Mesenchymal stem cell (in vitro differentiated cells and primary cell): ENCODE measurements around the gene HSP90AB1.

Experiments used
- DNase-seq: peaks from one replicate; pipeline ENCODE4 v3.0.0-alpha.2; 2013
- H2AFZ ChIP-seq: one replicate; pipeline ENCODE4 v1.6.1; 2013; ENCODE audit warnings: low read depth, mild to moderate bottlenecking, control low read depth, inconsistent platforms, low read length, moderate library complexity
- H2AK5ac ChIP-seq: 2 replicates; pipeline ENCODE4 v1.6.1; 2013; ENCODE audit warnings: low read length, moderate library complexity, mild to moderate bottlenecking, inconsistent platforms; ENCODE audit not compliant: severe bottlenecking
- H2BK120ac ChIP-seq: one replicate; pipeline ENCODE4 v1.6.1; 2013; ENCODE audit warnings: low read depth, mild to moderate bottlenecking, inconsistent platforms, low read length, moderate library complexity
- H2BK12ac ChIP-seq, 2 experiments: one replicate each; pipeline ENCODE4 v1.6.1; 2013; ENCODE audit warnings: inconsistent platforms in 2 of 2, low read length in 2 of 2, mild to moderate bottlenecking in 2 of 2, moderate library complexity in 2 of 2, control low read depth in 1 of 2
- H2BK15ac ChIP-seq: one replicate; pipeline ENCODE4 v1.6.1; 2013; ENCODE audit warnings: mild to moderate bottlenecking, low read depth, inconsistent platforms; ENCODE audit not compliant: poor library complexity, severe bottlenecking
- H2BK5ac ChIP-seq: 2 replicates; pipeline ENCODE4 v1.6.1; 2013; ENCODE audit warnings: low read depth, mild to moderate bottlenecking, low read length, control low read depth, inconsistent platforms; ENCODE audit not compliant: poor library complexity, severe bottlenecking
- H3K14ac ChIP-seq, 2 experiments: one replicate each; pipeline ENCODE4 v1.6.1; 2013; ENCODE audit warnings: inconsistent platforms in 2 of 2, low read length in 2 of 2, control low read depth in 1 of 2, mild to moderate bottlenecking in 1 of 2, moderate library complexity in 1 of 2
- H3K18ac ChIP-seq, 2 experiments: one replicate each; pipeline ENCODE4 v1.6.1; 2013; ENCODE audit warnings: inconsistent platforms in 2 of 2, low read length in 2 of 2, control low read depth in 1 of 2, low read depth in 1 of 2, mild to moderate bottlenecking in 1 of 2
- H3K23ac ChIP-seq, 2 experiments: one replicate each; pipeline ENCODE4 v1.6.1; 2013; ENCODE audit warnings: inconsistent platforms in 2 of 2, low read length in 2 of 2, mild to moderate bottlenecking in 2 of 2, moderate library complexity in 2 of 2, control low read depth in 1 of 2
- H3K27ac ChIP-seq: 2 replicates; pipeline ENCODE4 v1.5.1; 2013; ENCODE audit warnings: mild to moderate bottlenecking, moderate library complexity, low read length, control low read depth, inconsistent platforms; ENCODE audit not compliant: poor library complexity, severe bottlenecking
- H3K27me3 ChIP-seq, 2 experiments: 2 replicates each; pipeline versions ENCODE4 v1.6.1 to v1.7.0; 2013; ENCODE audit warnings: low read length in 2 of 2, mild to moderate bottlenecking in 2 of 2, moderate library complexity in 2 of 2, control low read depth in 1 of 2, inconsistent platforms in 1 of 2; ENCODE audit not compliant: control insufficient read depth in 1 of 2, insufficient read depth in 1 of 2
- H3K36me3 ChIP-seq, 2 experiments: 2 replicates each; pipeline versions ENCODE4 v1.6.1 to v1.7.0; 2013; ENCODE audit warnings: low read length in 2 of 2, control low read depth in 1 of 2, inconsistent platforms in 1 of 2, low read depth in 1 of 2, mild to moderate bottlenecking in 1 of 2; ENCODE audit not compliant: insufficient read depth in 2 of 2, control insufficient read depth in 1 of 2
- H3K4ac ChIP-seq, 2 experiments: one replicate each; pipeline ENCODE4 v1.6.1; 2013; ENCODE audit warnings: inconsistent platforms in 2 of 2, low read length in 2 of 2, mild to moderate bottlenecking in 2 of 2, moderate library complexity in 2 of 2, control low read depth in 1 of 2, low read depth in 1 of 2
- H3K4me1 ChIP-seq: 2 replicates; pipeline ENCODE4 v1.6.1; 2013; ENCODE audit warnings: low read depth, low read length, control low read depth; ENCODE audit not compliant: control insufficient read depth, insufficient read depth
- H3K4me2 ChIP-seq: 2 replicates; pipeline ENCODE4 v1.6.1; 2013; ENCODE audit warnings: low read length, mild to moderate bottlenecking, inconsistent platforms; ENCODE audit not compliant: poor library complexity, severe bottlenecking
- H3K4me3 ChIP-seq, 2 experiments: 2 replicates each; pipeline versions ENCODE4 v1.5.1 to v1.7.0; 2013; ENCODE audit warnings: low read length in 2 of 2, mild to moderate bottlenecking in 2 of 2, control low read depth in 1 of 2, low read depth in 1 of 2; ENCODE audit not compliant: insufficient read depth in 1 of 2
- H3K79me1 ChIP-seq: replicated peaks from 2 replicates; pipeline ENCODE4 v1.6.1; 2013; ENCODE audit warnings: mild to moderate bottlenecking, control low read depth, low read length, inconsistent platforms; ENCODE audit not compliant: poor library complexity, severe bottlenecking
- H3K9ac ChIP-seq: 2 replicates; pipeline ENCODE4 v1.7.0; 2013; ENCODE audit warnings: mild to moderate bottlenecking, low read length, moderate library complexity
- H3K9me3 ChIP-seq: 2 replicates; pipeline ENCODE4 v1.7.0; 2013; ENCODE audit warnings: mild to moderate bottlenecking, low read length; ENCODE audit not compliant: control insufficient read depth
- H4K8ac ChIP-seq: one replicate; pipeline ENCODE4 v1.6.1; 2013; ENCODE audit warnings: inconsistent platforms, mild to moderate bottlenecking, low read length, moderate library complexity
- H4K91ac ChIP-seq: one replicate; pipeline ENCODE4 v1.6.1; 2013; ENCODE audit warnings: mild to moderate bottlenecking, low read length, inconsistent platforms
- WGBS: methylation state at CpG from one replicate; pipeline ENCODE4 v1.1.7; 2013; ENCODE audit warnings: mixed read lengths; 5-methylcytosine and 5-hydroxymethylcytosine counted together

HSP90AB1 gene

DNA sequence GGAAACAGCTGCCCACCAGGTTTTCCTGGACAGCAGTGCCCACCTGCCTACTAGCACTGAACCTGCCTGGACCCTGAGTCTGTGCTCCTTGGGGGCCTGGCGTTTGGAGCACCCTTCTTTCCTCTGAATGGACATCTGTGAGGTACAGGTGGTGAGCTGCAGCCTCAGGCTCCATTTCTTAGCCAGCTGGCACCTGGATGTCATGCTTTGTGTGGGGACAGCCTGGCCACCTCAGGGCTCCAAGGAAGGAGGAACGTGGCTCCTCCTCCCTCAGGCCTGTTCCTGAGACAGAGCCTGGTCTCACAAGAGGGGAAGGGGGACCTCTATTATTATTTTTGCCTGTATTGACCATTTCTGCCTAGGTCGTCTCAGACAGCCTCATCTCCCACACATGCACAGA is 31.4 kb downstream of the HSP90AB1 start:
- Histone ChIP-seq H3K18ac (no peak overlapping the region), H3K36me3 (no peaks in the 10 kb centered on the region), H2BK120ac (no peak overlapping the region), H3K27ac (no peak overlapping the region), H3K4ac (no peak overlapping the region), H3K4me1 (peaks cover 3% of the 10 kb centered on the region), H2AK5ac (no peak overlapping the region), H2BK15ac (no peak overlapping the region), H2AFZ (no peak overlapping the region), H4K8ac (no peak overlapping the region), H2BK12ac (no peak overlapping the region), H3K4me2 (no peak overlapping the region), H3K4me3 (no peak overlapping the region), H3K9ac (no peak overlapping the region), H2BK5ac (no peak overlapping the region), H3K27me3 (peaks cover 46 to 90% of the 10 kb centered on the region in 2 experiments), H3K9me3 (no peaks in the 10 kb centered on the region), H3K23ac (no peak overlapping the region), H3K14ac (no peak overlapping the region), H3K79me1 (no peaks in the 10 kb centered on the region), H4K91ac (no peak overlapping the region)
- no peak for DNase-seq
- WGBS = 33% methylated on average over 2 of the region's 3 CpGs

- H2AK5ac ChIP-seq = no peak overlapping the region
- no peak overlapping the region for H3K4me2 ChIP-seq
- no peak overlapping the region for H3K4ac ChIP-seq
Measured at GRCh38 chr6:44278774-44279697, 32.1 kb downstream of the HSP90AB1 start.

DNA sequence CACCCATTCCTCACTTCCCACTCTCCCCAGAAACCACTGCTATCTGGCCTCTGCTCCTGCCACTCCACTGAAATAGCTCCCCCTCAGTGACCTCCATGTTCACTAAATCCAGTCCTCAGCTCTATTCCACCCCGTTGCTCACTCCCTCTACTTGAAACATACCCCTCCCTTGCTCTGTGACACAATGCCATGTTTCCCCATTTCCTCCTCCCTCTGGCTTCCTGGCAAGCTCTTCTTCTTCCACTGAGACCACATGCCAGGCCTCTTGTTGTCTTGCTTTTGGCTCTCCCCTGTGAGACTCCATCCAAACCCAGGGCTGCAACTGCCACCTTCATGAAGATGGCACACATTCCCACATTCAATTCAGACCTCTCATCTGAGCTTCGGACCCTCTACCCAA is 37.2 kb downstream of the HSP90AB1 start:
- H3K14ac ChIP-seq = no peak overlapping the region
- H3K4me3 ChIP-seq = no peak overlapping the region
- no peak for DNase-seq
- no peaks in the 10 kb centered on the region for H3K9me3 ChIP-seq
- no peaks in the 10 kb centered on the region for H3K4me1 ChIP-seq
- no peak overlapping the region for H3K4me2 ChIP-seq
- no peak overlapping the region for H2BK15ac ChIP-seq
- H3K36me3 ChIP-seq = no peaks in the 10 kb centered on the region
- H3K4ac ChIP-seq = no peak overlapping the region
- H3K27me3 ChIP-seq = peaks cover 58 to 89% of the 10 kb centered on the region in 2 experiments
- H3K9ac ChIP-seq = no peak overlapping the region
- no peak overlapping the region for H3K23ac ChIP-seq
- H3K27ac ChIP-seq = no peak overlapping the region
- H2BK12ac ChIP-seq = no peak overlapping the region
- no peak overlapping the region for H2BK5ac ChIP-seq
- H4K8ac ChIP-seq = no peak overlapping the region
- H4K91ac ChIP-seq = no peak overlapping the region
- 50% methylated on average over 2 of the region's 2 CpGs for WGBS
- H3K79me1 ChIP-seq = no peaks in the 10 kb centered on the region
- H2AK5ac ChIP-seq = no peak overlapping the region
- no peak overlapping the region for H2BK120ac ChIP-seq
- H3K18ac ChIP-seq = no peak overlapping the region
- H2AFZ ChIP-seq = no peak overlapping the region

More at GRCh38 chr6:44278774-44279697, 32.1 kb downstream of the HSP90AB1 start:
- H3K23ac ChIP-seq = no peak overlapping the region
- no peaks in the 10 kb centered on the region for H3K36me3 ChIP-seq
- no peak overlapping the region for H2BK15ac ChIP-seq
- H3K27ac ChIP-seq = no peak overlapping the region
- no peak overlapping the region for H3K14ac ChIP-seq
- no peaks in the 10 kb centered on the region for H3K79me1 ChIP-seq
- H3K4me3 ChIP-seq = no peak overlapping the region
- no peak overlapping the region for H2AFZ ChIP-seq
- peaks cover 46 to 90% of the 10 kb centered on the region in 2 experiments for H3K27me3 ChIP-seq
- no peak overlapping the region for H4K8ac ChIP-seq
- no peaks in the 10 kb centered on the region for H3K9me3 ChIP-seq
- no peak overlapping the region for H4K91ac ChIP-seq
- no peak overlapping the region for H3K9ac ChIP-seq
- H2BK12ac ChIP-seq = no peak overlapping the region
- DNase-seq = no peak
- WGBS = 62% methylated on average over 7 of the region's 9 CpGs
- peaks cover 3% of the 10 kb centered on the region for H3K4me1 ChIP-seq
- no peak overlapping the region for H2BK120ac ChIP-seq
- no peak overlapping the region for H3K18ac ChIP-seq
- no peak overlapping the region for H2BK5ac ChIP-seq

DNA sequence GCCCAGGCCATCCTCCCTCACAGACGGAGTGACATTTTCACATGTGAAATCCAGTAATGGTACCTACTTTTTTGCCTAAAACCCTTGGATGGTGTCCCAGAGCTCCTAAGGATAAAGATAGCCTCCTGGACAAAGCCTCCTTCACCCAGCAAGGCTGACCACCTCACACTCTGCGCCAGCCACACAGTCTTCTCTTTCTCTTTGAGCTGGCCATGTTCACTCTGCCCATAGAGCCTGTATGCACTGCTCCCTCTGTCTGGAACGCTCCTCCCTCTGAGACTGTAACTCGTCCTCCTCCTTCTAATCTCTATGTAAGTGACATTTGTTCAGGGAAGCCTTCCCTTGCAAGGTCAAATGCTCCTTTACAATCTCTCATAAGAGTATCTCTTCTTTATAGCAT is 38.0 kb downstream of the HSP90AB1 start:
- no peaks in the 10 kb centered on the region for H3K79me1 ChIP-seq
- no peak for DNase-seq
- no peak overlapping the region for H3K18ac ChIP-seq
- H3K14ac ChIP-seq = no peak overlapping the region
- no peak overlapping the region for H2BK15ac ChIP-seq
- no peak overlapping the region for H3K4me2 ChIP-seq
- 51% methylated on average over 4 of the region's 4 CpGs for WGBS
- H3K4ac ChIP-seq = no peak overlapping the region
- no peak overlapping the region for H3K23ac ChIP-seq
- no peak overlapping the region for H2BK120ac ChIP-seq
- H3K9me3 ChIP-seq = no peaks in the 10 kb centered on the region
- H2BK12ac ChIP-seq = no peak overlapping the region
- H4K91ac ChIP-seq = no peak overlapping the region
- no peaks in the 10 kb centered on the region for H3K36me3 ChIP-seq
- H2AFZ ChIP-seq = no peak overlapping the region
- no peak overlapping the region for H3K9ac ChIP-seq
- H3K4me1 ChIP-seq = no peaks in the 10 kb centered on the region
- H3K27me3 ChIP-seq = peaks cover 64 to 89% of the 10 kb centered on the region in 2 experiments
- no peak overlapping the region for H2AK5ac ChIP-seq
- H2BK5ac ChIP-seq = no peak overlapping the region
- H4K8ac ChIP-seq = no peak overlapping the region
- H3K4me3 ChIP-seq = no peak overlapping the region
- H3K27ac ChIP-seq = no peak overlapping the region
